ENCODE data around the gene MRPS18A. TPM values are rescaled to one million over a fixed set of nuclear protein-coding genes. Genes with fewer than 3 reads are reported as not detected.

Gene MRPS18A
- total and polyA plus RNA-seq, 2 of the 13 experiments (the other 11 are each of a cell fraction or from before 2014, with no cell fraction given) = 87.8 to 89.1 TPM

DNA sequence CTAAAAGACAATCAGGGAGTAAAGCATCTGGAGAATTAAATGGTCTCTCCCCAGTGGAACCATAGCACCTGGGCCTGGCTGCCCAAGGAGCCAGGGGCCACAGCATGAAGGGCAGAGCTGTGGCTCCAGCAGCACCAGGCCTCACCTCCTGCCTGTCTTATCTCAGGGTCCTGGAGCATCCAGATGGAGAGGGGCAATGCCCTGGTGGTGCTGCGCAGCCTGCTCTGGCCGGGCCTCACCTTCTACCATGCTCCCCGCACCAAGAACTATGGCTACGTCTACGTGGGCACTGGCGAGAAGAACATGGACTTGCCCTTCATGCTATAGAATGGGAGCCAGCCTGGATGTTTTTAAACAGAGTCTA is 17.0 kb downstream of the MRPS18A start:
- FAIRE-seq = no peak
- Histone ChIP-seq H3K27me3 (ENCODE audit: control insufficient read depth in 1 of 2, insufficient read depth in 2 of 2, low read length in 2 of 2) (peaks cover 0 to 6% of the 10 kb centered on the region in 2 experiments; a peak in 1 of 5 replicates), H3K9me3 (ENCODE audit: low read length) (no peaks in the 10 kb centered on the region), H3K4me3 (replicated peaks in 1 of 3; ENCODE audit: insufficient read depth in 1 of 3, low read depth in 2 of 3, low read length in 3 of 3) (no peak overlapping the region), H2AFZ (ENCODE audit: low read length) (no peak overlapping the region), H3K79me2 (ENCODE audit: insufficient read depth, low read length) (no peaks in the 10 kb centered on the region), H3K36me3 (replicated peaks in 1 of 2; ENCODE audit: control insufficient read depth in 1 of 2, insufficient read depth in 2 of 2, low read length in 2 of 2) (peaks cover 23 to 35% of the 10 kb centered on the region in 2 experiments), H4K20me1 (ENCODE audit: insufficient read depth, low read length) (no peaks in the 10 kb centered on the region), H3K9ac (ENCODE audit: insufficient read depth, low read depth, low read length) (no peak overlapping the region), H3K27ac (ENCODE audit: extremely low read length, insufficient read depth, low read length) (no peak overlapping the region), H3K4me1 (ENCODE audit: insufficient read depth, low read length) (peaks cover 79% of the 10 kb centered on the region), H3K4me2 (ENCODE audit: low read depth, low read length) (no peak overlapping the region)
- intact Hi-C loops (cut with micrococcal nuclease; ENCODE audit: unreplicated experiment) (loop anchor here (2.0 kb wide), 1 partner anchor 40 kb away; no protein-coding TSS in a partner anchor), in situ Hi-C loops (cut with HindIII; ENCODE audit: extremely low pct_ligation_motif_present, low pct_unique_long_range_greater_than_20kb) (no loop called here)
- ChIA-PET POLR2A (interaction anchor here (0.8 to 7.5 kb wide), 6 partner anchors 13 to 99 kb away, joined by 3 to 55 read pairs (median 8); partner anchors contain the start of genes GTPBP2, MRPS18A and VEGFA), CTCF (ENCODE audit: low intra/inter-chr PET ratio, low total read pairs) (no interaction called here)
- 95% methylated on average over 4 of the region's 6 CpGs for WGBS (ENCODE audit: low lambda C conversion rate)
- BruUV-seq (replicated peaks) = no TSS peak
- TF ChIP-seq ZNF564 (CRISPR knock-in tag; IDR thresholded peaks at IDR 0.05) (no peak), TEAD3 (CRISPR knock-in tag; optimal IDR thresholded peaks at IDR 0.05; ENCODE audit: borderline replicate concordance) (no peak), ZNF232 (CRISPR knock-in tag; IDR thresholded peaks at IDR 0.05; ENCODE audit: borderline replicate concordance) (0 out of 2 replicates have a peak, but pooled peaks have one; percentile 36), MZF1 (CRISPR knock-in tag; IDR thresholded peaks at IDR 0.05; ENCODE audit: borderline replicate concordance) (no peak), FOXM1 (CRISPR knock-in tag; IDR thresholded peaks at IDR 0.05) (peak; percentile 28; the same call in 1 of the 2 replicates), ZFP90 (CRISPR knock-in tag; IDR thresholded peaks at IDR 0.05; ENCODE audit: borderline replicate concordance) (0 out of 2 replicates have a peak, but pooled peaks have one; percentile 29), ZNF709 (CRISPR knock-in tag; IDR thresholded peaks at IDR 0.05) (no peak), ZNF441 (CRISPR knock-in tag; IDR thresholded peaks at IDR 0.05; ENCODE audit: borderline replicate concordance) (0 out of 2 replicates have a peak, but pooled peaks have one; percentile 27), IRF9 (CRISPR knock-in tag; IDR thresholded peaks at IDR 0.05; ENCODE audit: borderline replicate concordance) (0 out of 2 replicates have a peak, but pooled peaks have one; percentile 10), POLR2AphosphoS5 (IDR thresholded peaks at IDR 0.05; ENCODE audit: low read depth, low read length) (peak; percentile 14; the same call in 1 of the 2 replicates), SAFB2 (CRISPR knock-in tag; IDR thresholded peaks at IDR 0.05; ENCODE audit: borderline replicate concordance, low read depth) (0 out of 2 replicates have a peak, but pooled peaks have one; percentile 38), ZC3H13 (CRISPR knock-in tag; IDR thresholded peaks at IDR 0.05) (0 out of 2 replicates have a peak, but pooled peaks have one; percentile 29), MED1 (CRISPR knock-in tag; IDR thresholded peaks at IDR 0.05) (0 out of 2 replicates have a peak, but pooled peaks have one; percentile 11), BRD4 (CRISPR knock-in tag; IDR thresholded peaks at IDR 0.05) (peak; percentile 66; the same call in 1 of the 2 replicates), NFAT5 (CRISPR knock-in tag; IDR thresholded peaks at IDR 0.05) (0 out of 2 replicates have a peak, but pooled peaks have one; percentile 23)
- ATAC-seq = no peak
- no peak for DNase-seq (ENCODE audit: low spot score)

All from HepG2 (cell line).